ENCODE measurements around the gene GTPBP8. TPM values are rescaled to one million over a fixed set of nuclear protein-coding genes. Genes with fewer than 3 reads are reported as not detected.

Gene GTPBP8
- total RNA-seq, 3 donors from 2014 or later, result 11.8 to 17.4 (median 17.0) TPM

DNA sequence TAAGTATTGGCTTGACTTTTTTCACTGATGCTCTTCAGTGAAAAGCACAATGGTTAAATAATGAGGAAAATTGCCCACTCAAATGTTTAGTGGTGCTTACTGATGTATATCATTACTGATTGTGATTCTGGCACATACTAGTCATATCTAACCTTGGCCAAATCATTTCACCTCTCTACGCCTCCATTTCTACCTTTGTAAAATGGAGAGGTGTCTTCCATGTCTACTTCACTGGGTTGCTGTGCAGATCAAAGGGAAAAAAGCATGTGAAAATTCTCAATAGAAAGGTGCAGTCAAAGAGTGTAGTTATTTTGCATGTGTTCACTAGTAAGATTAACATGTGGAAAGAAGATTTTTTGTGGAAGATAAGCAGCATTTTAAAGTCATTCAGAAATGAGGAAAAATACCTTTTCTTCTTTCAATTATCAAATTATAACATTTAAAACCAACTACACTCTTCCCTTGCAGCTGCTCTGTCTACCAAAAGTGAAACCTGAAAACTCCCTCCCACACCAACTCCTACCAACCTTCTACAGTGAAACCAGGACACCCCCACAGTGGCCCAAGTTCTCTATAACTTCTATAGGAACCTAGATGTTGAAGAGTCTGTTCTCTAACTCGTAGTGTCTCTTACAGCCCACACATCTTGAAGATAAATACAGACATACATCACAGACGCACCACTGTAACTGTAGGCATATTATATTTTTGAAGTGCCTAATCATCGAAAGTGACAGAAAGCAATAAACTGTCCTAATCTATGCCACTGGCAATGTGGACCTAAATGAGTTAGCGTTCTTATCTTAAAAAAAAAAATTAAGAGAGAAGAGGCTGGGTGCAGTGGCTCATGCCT is 17.2 kb upstream of the GTPBP8 start:
- Histone ChIP-seq H3K4me1 (ENCODE audit: low read depth) (no peaks in the 10 kb centered on the region), H3K36me3 (ENCODE audit: low read depth) (no peaks in the 10 kb centered on the region), H3K9me3 (no peaks in the 10 kb centered on the region), H3K4me3 (no peak overlapping the region)
- ATAC-seq, result peak; percentile 72
- DNase-seq, result peak in 1 of 3 donors; percentile 34
- no peak for TF ChIP-seq CTCF (IDR thresholded peaks at IDR 0.05)
- intact Hi-C loops (cut with DNase I, micrococcal nuclease), result loop anchor here (10.0 kb wide), 2 partner anchors 239 to 329 kb away; partner anchors contain the start of gene CCDC80 (in 2 of the 2)

DNA sequence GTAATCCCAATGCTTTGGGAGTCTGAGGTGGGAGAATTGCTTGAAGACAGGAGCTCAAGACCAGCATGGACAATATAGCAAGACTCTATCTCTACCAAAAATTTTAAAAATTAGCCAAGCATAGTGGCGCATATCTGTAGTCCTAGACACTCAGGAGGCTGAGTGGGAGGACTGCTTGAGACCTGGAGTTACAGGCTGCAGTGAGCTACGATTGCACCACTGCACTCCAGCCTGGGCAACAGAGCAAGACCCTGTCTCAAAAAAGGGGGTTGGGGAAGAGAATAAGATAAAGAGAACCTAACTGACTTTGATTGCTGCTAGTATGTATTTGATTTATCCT is 16.6 kb upstream of the GTPBP8 start:
- H3K9me3 ChIP-seq, result no peaks in the 10 kb centered on the region
- ATAC-seq, result peak; percentile 44
- no peaks in the 10 kb centered on the region for H3K4me1 ChIP-seq (ENCODE audit: low read depth)
- no peak for TF ChIP-seq CTCF (IDR thresholded peaks at IDR 0.05)
- intact Hi-C loops (cut with DNase I, micrococcal nuclease), result loop anchor here (10.0 kb wide), 2 partner anchors 239 to 329 kb away; partner anchors contain the start of gene CCDC80 (in 2 of the 2)
- H3K4me3 ChIP-seq, result no peak overlapping the region
- no peaks in the 10 kb centered on the region for H3K36me3 ChIP-seq (ENCODE audit: low read depth)
- no peak for DNase-seq

DNA sequence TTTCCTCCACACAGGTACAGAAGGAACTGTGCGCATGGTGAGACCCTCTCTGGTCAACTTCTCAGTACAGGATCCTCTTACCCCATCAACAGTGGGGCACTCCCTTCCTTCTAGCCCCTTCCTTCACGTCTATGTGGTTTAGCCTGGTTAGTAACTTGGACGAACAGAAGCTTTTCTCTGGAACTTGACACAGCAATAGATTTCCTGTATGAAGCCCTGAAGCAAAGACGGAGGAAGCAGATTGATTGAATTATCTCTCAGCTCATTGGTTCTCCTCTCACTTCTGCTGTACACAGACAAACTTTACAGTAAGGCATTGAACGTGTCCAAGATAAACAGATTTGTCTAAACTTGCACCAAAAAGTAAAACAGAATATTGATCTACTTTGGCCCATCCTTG is 15.9 kb upstream of the GTPBP8 start, which contains the start of gene CD200R1:
CD200R1 (minus strand) TSS at position 210 of the 400 bp plus-strand sequence. CDS start 246 bp downstream, outside the sequence.
- no peaks in the 10 kb centered on the region for H3K9me3 ChIP-seq
- intact Hi-C loops (cut with DNase I, micrococcal nuclease), result loop anchor here (5.0 to 10.0 kb wide), 3 partner anchors 240 to 330 kb away; partner anchors contain the start of gene CCDC80 (in 2 of the 2)
- DNase-seq (no peak), ATAC-seq (peak; percentile 53)
- H3K4me3 ChIP-seq, result no peak within 1 kb of the TSS
- H3K4me1 ChIP-seq (ENCODE audit: low read depth), result no peaks in the 10 kb centered on the region
- no peak for TF ChIP-seq CTCF (IDR thresholded peaks at IDR 0.05)
- H3K36me3 ChIP-seq (ENCODE audit: low read depth), result no peaks in the 10 kb centered on the region

DNA sequence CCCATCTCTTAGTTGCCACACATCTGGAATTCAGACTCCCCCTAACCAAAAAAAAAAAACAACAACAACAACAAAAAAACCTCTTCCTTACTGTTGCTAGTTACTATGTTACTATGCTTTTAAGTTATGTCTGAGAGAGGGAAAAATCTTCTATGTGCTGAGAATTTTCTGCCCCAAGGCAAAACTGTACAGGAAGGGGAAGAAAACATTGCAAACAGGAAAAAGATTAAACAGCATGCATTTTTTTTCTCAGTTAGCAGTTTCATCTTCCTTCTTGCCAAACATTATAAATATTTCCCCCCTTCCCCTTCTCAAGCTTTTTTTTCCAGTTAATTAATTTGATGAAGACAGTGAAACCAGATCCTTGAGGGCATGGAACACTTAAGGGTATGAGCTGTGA is 14.8 kb upstream of the GTPBP8 start:
- no peaks in the 10 kb centered on the region for H3K9me3 ChIP-seq
- no peaks in the 10 kb centered on the region for H3K4me1 ChIP-seq (ENCODE audit: low read depth)
- no peak overlapping the region for H3K4me3 ChIP-seq
- intact Hi-C loops (cut with DNase I, micrococcal nuclease), result loop anchor here (5.0 to 10.0 kb wide), 3 partner anchors 241 to 331 kb away; partner anchors contain the start of gene CCDC80 (in 2 of the 2)
- no peak for TF ChIP-seq CTCF (IDR thresholded peaks at IDR 0.05)
- H3K36me3 ChIP-seq (ENCODE audit: low read depth), result no peaks in the 10 kb centered on the region
- ATAC-seq (no peak), DNase-seq (no peak)

DNA sequence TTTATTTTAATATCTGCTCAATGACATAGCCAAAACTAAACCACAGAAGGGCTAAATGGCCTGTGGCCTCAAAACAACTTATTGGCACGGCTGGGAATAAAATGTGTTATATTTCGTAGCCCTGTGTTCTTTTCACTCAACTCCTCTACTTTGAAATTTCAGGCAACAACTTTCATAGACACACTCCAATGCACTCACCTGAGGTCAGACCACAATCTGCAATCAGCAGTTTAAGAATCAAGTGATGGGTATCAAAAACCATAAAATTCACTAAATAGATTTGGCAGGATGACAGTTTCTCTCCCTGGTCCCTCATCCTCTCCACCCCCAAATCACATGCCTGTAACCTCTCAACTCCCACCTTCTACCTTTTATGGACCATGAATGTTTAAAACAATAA is 13.8 kb upstream of the GTPBP8 start:
- ATAC-seq, result no peak

More for the DNA sequence above, 13.8 kb upstream of the GTPBP8 start:
- Histone ChIP-seq H3K9me3 (no peaks in the 10 kb centered on the region), H3K4me1 (ENCODE audit: low read depth) (no peaks in the 10 kb centered on the region), H3K4me3 (no peak overlapping the region), H3K36me3 (ENCODE audit: low read depth) (no peaks in the 10 kb centered on the region)
- DNase-seq, result no peak
- intact Hi-C loops (cut with DNase I, micrococcal nuclease), result loop anchor here (5.0 to 10.0 kb wide), 3 partner anchors 242 to 332 kb away; partner anchors contain the start of gene CCDC80 (in 2 of the 2)
- no peak for TF ChIP-seq CTCF (IDR thresholded peaks at IDR 0.05)
